ENCODE data around the gene VPS45. TPM values are rescaled to one million over a fixed set of nuclear protein-coding genes. Genes with fewer than 3 reads are reported as not detected.

Gene VPS45
- total and polyA plus RNA-seq, 2 of the 4 experiments (the other 2 are of a cell fraction) = 32.4 to 33.3 TPM

- no peak overlapping the region for H4K5ac ChIP-seq (ENCODE audit: low read depth, low read length)
- no peaks in the 10 kb centered on the region for H3K4me1 ChIP-seq (ENCODE audit: control insufficient read depth, insufficient read depth, low read length)
- H3K9me3 ChIP-seq (ENCODE audit: control insufficient read depth, insufficient read depth, low read length) = no peaks in the 10 kb centered on the region
- H2BK120ac ChIP-seq (ENCODE audit: low read depth, low read length) = no peak overlapping the region
- H3K4me2 ChIP-seq (ENCODE audit: low read depth, low read length) = no peak overlapping the region
- H3K4ac ChIP-seq (ENCODE audit: low read depth, low read length) = no peak overlapping the region
- no peak overlapping the region for H3K56ac ChIP-seq (ENCODE audit: extremely low read depth, insufficient read depth, low read length)
- H2BK20ac ChIP-seq (ENCODE audit: low read depth, low read length) = no peak overlapping the region
- H2BK15ac ChIP-seq (ENCODE audit: low read depth, low read length) = no peak overlapping the region
- TF ChIP-seq CTCF (conservative IDR thresholded peaks at IDR 0.05; ENCODE audit: low read depth, low read length) (no peak), ELK1 (IDR thresholded peaks at IDR 0.05; ENCODE audit: borderline replicate concordance, low read depth, low read length) (no peak), FOS (IDR thresholded peaks at IDR 0.05; ENCODE audit: low read depth, low read length) (no peak), RFX5 (IDR thresholded peaks at IDR 0.05; ENCODE audit: low read depth, low read length) (no peak), CHD1 (IDR thresholded peaks at IDR 0.05; ENCODE audit: low read depth, low read length) (no peak), NFE2L2 (IDR thresholded peaks at IDR 0.05; ENCODE audit: low read depth, low read length) (no peak), RCOR1 (IDR thresholded peaks at IDR 0.05; ENCODE audit: insufficient replicate concordance, low read length) (no peak), CEBPB (IDR thresholded peaks at IDR 0.05; ENCODE audit: low read depth, low read length) (no peak), RAD21 (IDR thresholded peaks at IDR 0.05; ENCODE audit: low read length) (no peak), MXI1 (IDR thresholded peaks at IDR 0.05; ENCODE audit: borderline replicate concordance, low read depth, low read length) (no peak), MAZ (IDR thresholded peaks at IDR 0.05; ENCODE audit: borderline replicate concordance, low read depth, low read length) (no peak), SMC3 (IDR thresholded peaks at IDR 0.05; ENCODE audit: low read depth, low read length) (no peak)
- TF ChIP-seq, protein P1, sequence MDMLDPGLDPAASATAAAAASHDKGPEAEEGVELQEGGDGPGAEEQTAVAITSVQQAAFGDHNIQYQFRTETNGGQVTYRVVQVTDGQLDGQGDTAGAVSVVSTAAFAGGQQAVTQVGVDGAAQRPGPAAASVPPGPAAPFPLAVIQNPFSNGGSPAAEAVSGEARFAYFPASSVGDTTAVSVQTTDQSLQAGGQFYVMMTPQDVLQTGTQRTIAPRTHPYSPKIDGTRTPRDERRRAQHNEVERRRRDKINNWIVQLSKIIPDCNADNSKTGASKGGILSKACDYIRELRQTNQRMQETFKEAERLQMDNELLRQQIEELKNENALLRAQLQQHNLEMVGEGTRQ (IDR thresholded peaks at IDR 0.05; ENCODE audit: low read depth, low read length) = no peak
- in situ Hi-C loops (cut with MboI; ENCODE audit: low sequenced_read_pairs) = no loop called here
- intact Hi-C loops (cut with micrococcal nuclease) = no loop called here
- DNase-seq (no peak), ATAC-seq (ENCODE audit: low read depth) (no peak)
- H3K9me1 ChIP-seq (ENCODE audit: insufficient read depth, low read length) = no peaks in the 10 kb centered on the region
- no peak overlapping the region for H2AK9ac ChIP-seq (replicated peaks; ENCODE audit: low read depth, low read length, poor library complexity)
- H4K20me1 ChIP-seq (ENCODE audit: insufficient read depth, low read length) = no peaks in the 10 kb centered on the region
- no peak overlapping the region for H2BK5ac ChIP-seq (ENCODE audit: low read depth, low read length, poor library complexity, severe bottlenecking)
- H3K14ac ChIP-seq (replicated peaks; ENCODE audit: low read depth, low read length) = no peak overlapping the region
- H3K79me1 ChIP-seq (ENCODE audit: low read depth in 1 of 2, low read length in 2 of 2) = no peaks in the 10 kb centered on the region
- no peak overlapping the region for H3K4me3 ChIP-seq (ENCODE audit: insufficient read depth, low read depth, low read length)
- H2AFZ ChIP-seq (replicated peaks; ENCODE audit: low read length, poor library complexity) = no peak overlapping the region
- no peak overlapping the region for H3K23ac ChIP-seq (ENCODE audit: low read depth, low read length)
- dilution Hi-C loops (cut with HindIII; ENCODE audit: low sequenced_read_pairs, unreplicated experiment) = no loop called here
- no peak overlapping the region for H3K18ac ChIP-seq (ENCODE audit: low read depth, low read length)
- no peak overlapping the region for H4K91ac ChIP-seq (ENCODE audit: insufficient read depth, low read depth, low read length)
- H2AK5ac ChIP-seq (ENCODE audit: low read depth, low read length) = no peak overlapping the region
- H3K27me3 ChIP-seq (ENCODE audit: control insufficient read depth, insufficient read depth, low read length) = no peaks in the 10 kb centered on the region
- no TSS peak for BruUV-seq (replicated peaks)
- H4K8ac ChIP-seq (ENCODE audit: low read depth in 2 of 2, low read length in 2 of 2) = no peak overlapping the region
- ChIA-PET CTCF (interaction anchor here (0.6 to 1.6 kb wide), 4 partner anchors 8 to 124 kb away, joined by 3 to 12 read pairs (median 4); no protein-coding TSS in a partner anchor), POLR2A (ENCODE audit: unreplicated experiment) (no interaction called here)
- H3K27ac ChIP-seq (ENCODE audit: insufficient read depth, low read length) = no peak overlapping the region
- H3K36me3 ChIP-seq (ENCODE audit: control insufficient read depth, insufficient read depth, low read length) = no peaks in the 10 kb centered on the region
- H3K9ac ChIP-seq (ENCODE audit: low read depth, low read length) = no peak overlapping the region
These were observed 111.0 kb downstream of the VPS45 start for GRCh38 chr1:150178548-150178947.
